MCF 10A (cell line): ENCODE data around the gene PXT1. TPM values are rescaled to one million over a fixed set of nuclear protein-coding genes. Genes with fewer than 3 reads are reported as not detected.

Experiments
- BruUV-seq: library from RNA; stranded (reverse); fragments of 400-500 nt; replicated peaks from 2 replicates; lab custom pipeline; 2021; lab: Mats Ljungman, UMichigan
- CTCF ChIA-PET: fragments of 300-600 bp; sonication (Branson Sonifier 250); formaldehyde crosslinking; extraction: SDS; loops from one replicate; lab custom pipeline; 2021; ENCODE audit warnings: antibody characterized with exemption, inconsistent platforms; lab: Yijun Ruan, JAX
- POLR2A ChIA-PET: fragments of 300-600, 350-650 bp; sonication (Branson Sonifier 250); formaldehyde crosslinking; extraction: SDS; loops from one replicate; lab custom pipeline; 2020; ENCODE audit warnings: antibody characterized with exemption, inconsistent platforms; lab: Yijun Ruan, JAX
- DNase-seq: peaks from one replicate; pipeline ENCODE4 v3.0.0-alpha.2; 2018; ENCODE audit not compliant: unreplicated experiment
- H3K27ac Mint-ChIP-seq: one replicate; pipeline ENCODE4 v1.8.0; 2022; ENCODE audit warnings: mild to moderate bottlenecking, low read depth, mixed read lengths; ENCODE audit not compliant: unreplicated experiment
- H3K27me3 Mint-ChIP-seq: one replicate; pipeline ENCODE4 v1.8.0; 2022; ENCODE audit warnings: mixed read lengths; ENCODE audit not compliant: insufficient read depth, unreplicated experiment
- H3K36me3 Mint-ChIP-seq: one replicate; pipeline ENCODE4 v1.8.0; 2022; ENCODE audit warnings: mild to moderate bottlenecking, moderate library complexity, mixed read lengths; ENCODE audit not compliant: insufficient read depth, unreplicated experiment
- H3K4me1 Mint-ChIP-seq: one replicate; pipeline ENCODE4 v1.8.0; 2022; ENCODE audit warnings: mixed read lengths; ENCODE audit not compliant: insufficient read depth, unreplicated experiment
- H3K4me3 Mint-ChIP-seq: one replicate; pipeline ENCODE4 v1.8.0; 2022; ENCODE audit warnings: mild to moderate bottlenecking, moderate library complexity, mixed read lengths; ENCODE audit not compliant: unreplicated experiment
- H3K9me3 Mint-ChIP-seq: one replicate; pipeline ENCODE4 v1.8.0; 2022; ENCODE audit warnings: mixed read lengths; ENCODE audit not compliant: unreplicated experiment
- CTCF ChIP-seq: fragments of 200-600 bp; IDR thresholded peaks from one replicate; pipeline ENCODE4 v1.8.0; 2022; ENCODE audit warnings: antibody characterized with exemption, mild to moderate bottlenecking; ENCODE audit not compliant: unreplicated experiment
- intact Hi-C: fragments of 100-400 bp; cut with micrococcal nuclease; formaldehyde crosslinking; loops from 2 replicates; pipeline ENCODE4 v1.14.1; 2022
- total RNA-seq: library from RNA; stranded (reverse); gene quantifications from 2 replicates; pipeline ENCODE4 v1.2.3, GENCODE V29; 2022

The PXT1 gene
- total RNA-seq, 1 experiment from 2014 or later: not detected

- Mint-ChIP-seq H3K36me3 (no peaks in the 10 kb centered on the region), H3K4me3 (no peak overlapping the region), H3K27ac (no peak overlapping the region), H3K4me1 (no peaks in the 10 kb centered on the region), H3K9me3 (no peaks in the 10 kb centered on the region), H3K27me3 (peaks cover 44% of the 10 kb centered on the region)
- intact Hi-C loops: no loop called here
- no TSS peak for BruUV-seq
- ChIA-PET POLR2A (interaction anchor here (0.7 to 1.2 kb wide), 3 partner anchors 16 to 33 kb away, joined by 3 to 4 read pairs (median 3); no protein-coding TSS in a partner anchor), CTCF (interaction anchor here (0.5 to 4.0 kb wide), 22 partner anchors 10 to 284 kb away, joined by 3 to 43 read pairs (median 4); no protein-coding TSS in a partner anchor)
- peak; percentile 60 for DNase-seq
- peak; percentile 77 for TF ChIP-seq CTCF
Observed at GRCh38 chr6:36340618-36341454, 101.8 kb downstream of the PXT1 start.

Other genes with a start within 250 kb of the PXT1 start
- 19.4 and 21.1 TPM in 2 replicates for gene BRPF3, start 246.1 kb downstream of the PXT1 start, total RNA-seq
- gene PNPLA1, start 172.8 kb downstream of the PXT1 start, total RNA-seq: 0.27 TPM in 1 of 2 replicates, not detected in the other
- gene BNIP5, start 106.0 kb downstream of the PXT1 start, total RNA-seq: not detected in 2 replicates
- 0.20 and 0.47 TPM in 2 replicates for gene ETV7, start 55.2 kb downstream of the PXT1 start, total RNA-seq
- 46.6 and 52.0 TPM in 2 replicates for gene KCTD20, start 146 bp upstream of the PXT1 start, total RNA-seq
- 16.8 and 20.0 TPM in 2 replicates for gene STK38, start 104.6 kb upstream of the PXT1 start, total RNA-seq
- gene SRSF3, start 151.5 kb upstream of the PXT1 start, total RNA-seq: 364 and 479 TPM in 2 replicates
- 407 and 489 TPM in 2 replicates for gene CDKN1A, start 235.9 kb upstream of the PXT1 start, total RNA-seq